Measurements from ENCODE around the gene RDM1.
A peak's percentile ranks its signal among the peaks of the same experiment; 100 is the strongest.
"Not testable (repeated sequence)": the region's sequence is repeated elsewhere in the genome, so short reads cannot be mapped to it uniquely, and the experiment has no call there.

RDM1 gene

GRCh38 chr17:35944151-35944550, 13.6 kb upstream of the RDM1 start:
- Mint-ChIP-seq H3K27me3 (no peaks in the 10 kb centered on the region), H3K27ac (no peak overlapping the region), H3K9me3 (no peaks in the 10 kb centered on the region), H3K36me3 (no peaks in the 10 kb centered on the region), H3K4me3 (no peak overlapping the region), H3K4me1 (no peaks in the 10 kb centered on the region)

GRCh38 chr17:35943537-35943936, 13.0 kb upstream of the RDM1 start, which contains the start of gene LYZL6:
TSS of gene LYZL6 (minus strand) at chr17:35943713. CDS start at chr17:35939356, 4,357 bp downstream.
- Mint-ChIP-seq H3K4me3 (no peak within 1 kb of the TSS), H3K27me3 (no peaks in the 10 kb centered on the region), H3K4me1 (no peaks in the 10 kb centered on the region), H3K9me3 (no peaks in the 10 kb centered on the region), H3K36me3 (no peaks in the 10 kb centered on the region), H3K27ac (no peak within 1 kb of the TSS)

- no peaks in the 10 kb centered on the region for H3K36me3 Mint-ChIP-seq
- H3K27ac Mint-ChIP-seq: no peak overlapping the region
- H3K4me3 Mint-ChIP-seq: no peak overlapping the region
- H3K9me3 Mint-ChIP-seq: no peaks in the 10 kb centered on the region
- no peaks in the 10 kb centered on the region for H3K27me3 Mint-ChIP-seq
- H3K4me1 Mint-ChIP-seq: no peaks in the 10 kb centered on the region
Measured at GRCh38 chr17:35942588-35943186, 12.1 kb upstream of the RDM1 start.

- not testable (repeated sequence) for H3K27ac Mint-ChIP-seq, H3K36me3 Mint-ChIP-seq, H3K27me3 Mint-ChIP-seq, H3K4me3 Mint-ChIP-seq, H3K9me3 Mint-ChIP-seq, H3K4me1 Mint-ChIP-seq
Measured at GRCh38 chr17:35938492-35938891, 7.9 kb upstream of the RDM1 start.

- no peaks in the 10 kb centered on the region for H3K36me3 Mint-ChIP-seq
- no peak overlapping the region for H3K27ac Mint-ChIP-seq
- H3K27me3 Mint-ChIP-seq: no peaks in the 10 kb centered on the region
- H3K9me3 Mint-ChIP-seq: no peaks in the 10 kb centered on the region
- H3K4me1 Mint-ChIP-seq: no peaks in the 10 kb centered on the region
- H3K4me3 Mint-ChIP-seq: no peak overlapping the region
Measured at GRCh38 chr17:35936063-35936462, 5.5 kb upstream of the RDM1 start.

GRCh38 chr17:35934760-35935159, 4.2 kb upstream of the RDM1 start:
- Mint-ChIP-seq H3K4me3 (no peak overlapping the region), H3K4me1 (peaks cover 12% of the 10 kb centered on the region), H3K27ac (peak overlapping the region; percentile 48), H3K27me3 (no peaks in the 10 kb centered on the region), H3K9me3 (no peaks in the 10 kb centered on the region), H3K36me3 (no peaks in the 10 kb centered on the region)

GRCh38 chr17:35932586-35932985, 2.0 kb upstream of the RDM1 start:
- Mint-ChIP-seq H3K27ac (no peak overlapping the region), H3K9me3 (no peaks in the 10 kb centered on the region), H3K4me3 (no peak overlapping the region), H3K36me3 (no peaks in the 10 kb centered on the region), H3K4me1 (peaks cover 15% of the 10 kb centered on the region), H3K27me3 (no peaks in the 10 kb centered on the region)

GRCh38 chr17:35931794-35932425, 1.3 kb upstream of the RDM1 start:
- Mint-ChIP-seq H3K4me3 (no peak overlapping the region), H3K36me3 (no peaks in the 10 kb centered on the region), H3K27ac (no peak overlapping the region), H3K27me3 (no peaks in the 10 kb centered on the region), H3K4me1 (peaks cover 15% of the 10 kb centered on the region), H3K9me3 (no peaks in the 10 kb centered on the region)

GRCh38 chr17:35927714-35928113, 2.9 kb downstream of the RDM1 start:
- Mint-ChIP-seq H3K4me3 (no peak overlapping the region), H3K9me3 (no peaks in the 10 kb centered on the region), H3K4me1 (peaks cover 15% of the 10 kb centered on the region), H3K27ac (no peak overlapping the region), H3K36me3 (no peaks in the 10 kb centered on the region), H3K27me3 (no peaks in the 10 kb centered on the region)

- H3K4me1 Mint-ChIP-seq: peaks cover 4% of the 10 kb centered on the region
- no peak overlapping the region for H3K4me3 Mint-ChIP-seq
- no peak overlapping the region for H3K27ac Mint-ChIP-seq
- no peaks in the 10 kb centered on the region for H3K9me3 Mint-ChIP-seq
- no peaks in the 10 kb centered on the region for H3K36me3 Mint-ChIP-seq
- no peaks in the 10 kb centered on the region for H3K27me3 Mint-ChIP-seq
Measured at GRCh38 chr17:35923609-35924114, 6.9 kb downstream of the RDM1 start.

- H3K9me3 Mint-ChIP-seq: no peaks in the 10 kb centered on the region
- H3K4me1 Mint-ChIP-seq: peaks cover 4% of the 10 kb centered on the region
- H3K4me3 Mint-ChIP-seq: no peak overlapping the region
- no peaks in the 10 kb centered on the region for H3K27me3 Mint-ChIP-seq
- no peaks in the 10 kb centered on the region for H3K36me3 Mint-ChIP-seq
- no peak overlapping the region for H3K27ac Mint-ChIP-seq
Measured at GRCh38 chr17:35920229-35920628, 10.3 kb downstream of the RDM1 start.

GRCh38 chr17:35918665-35919064, 11.9 kb downstream of the RDM1 start:
- no peak overlapping the region for H3K4me3 Mint-ChIP-seq
- H3K36me3 Mint-ChIP-seq: no peaks in the 10 kb centered on the region
- H3K27ac Mint-ChIP-seq: no peak overlapping the region
- no peaks in the 10 kb centered on the region for H3K27me3 Mint-ChIP-seq
- H3K9me3 Mint-ChIP-seq: no peaks in the 10 kb centered on the region
- peaks cover 4% of the 10 kb centered on the region for H3K4me1 Mint-ChIP-seq

- no peak overlapping the region for H3K27ac Mint-ChIP-seq
Measured at GRCh38 chr17:35917519-35918213, 12.9 kb downstream of the RDM1 start.

GRCh38 chr17:35915153-35915964, 15.2 kb downstream of the RDM1 start:
- Mint-ChIP-seq H3K36me3 (no peaks in the 10 kb centered on the region), H3K27ac (no peak overlapping the region), H3K9me3 (no peaks in the 10 kb centered on the region), H3K4me3 (no peak overlapping the region), H3K27me3 (no peaks in the 10 kb centered on the region), H3K4me1 (peaks cover 4% of the 10 kb centered on the region)

More at GRCh38 chr17:35917519-35918213, 12.9 kb downstream of the RDM1 start:
- Mint-ChIP-seq H3K36me3 (no peaks in the 10 kb centered on the region), H3K27me3 (no peaks in the 10 kb centered on the region), H3K4me1 (peaks cover 4% of the 10 kb centered on the region), H3K4me3 (no peak overlapping the region), H3K9me3 (no peaks in the 10 kb centered on the region)

GRCh38 chr17:35914354-35914753, 16.2 kb downstream of the RDM1 start:
- Mint-ChIP-seq H3K4me1 (no peaks in the 10 kb centered on the region), H3K36me3 (no peaks in the 10 kb centered on the region), H3K27me3 (no peaks in the 10 kb centered on the region), H3K27ac (no peak overlapping the region), H3K4me3 (no peak overlapping the region), H3K9me3 (no peaks in the 10 kb centered on the region)
